HepG2 (cell line): Measurements from ENCODE around the gene MED9. TPM values are rescaled to one million over a fixed set of nuclear protein-coding genes. Genes with fewer than 3 reads are reported as not detected.

Experiments
- ATAC-seq: fragments of 200-7000 bp; cut with Tn5 transposase; 3 replicates; pipeline ENCODE4 v1.9.1; 2020; ENCODE audit warnings: mild to moderate bottlenecking, moderate library complexity
- BruUV-seq: library from RNA; stranded (reverse); fragments of 400-500 nt; replicated peaks from 2 replicates; lab custom pipeline; 2021; lab: Mats Ljungman, UMichigan
- CTCF ChIA-PET: fragments of 300-600 bp; formaldehyde crosslinking; extraction: SDS; loops from one replicate; lab custom pipeline; 2021; ENCODE audit warnings: low total read pairs, inconsistent platforms, low intra/inter-chr PET ratio; lab: Yijun Ruan, JAX
- POLR2A ChIA-PET: fragments of 350-600 bp; sonication (Branson Sonifier 250); formaldehyde crosslinking; loops from one replicate; lab custom pipeline; 2020; ENCODE audit warnings: antibody characterized with exemption, inconsistent platforms; lab: Yijun Ruan, JAX
- DNase-seq: peaks from one replicate; pipeline ENCODE4 v3.0.0-alpha.2; 2015; ENCODE audit warnings: low spot score
- FAIRE-seq: peaks from 3 replicates; lab custom pipeline; 2011; peaks lifted over from hg19 to GRCh38; lab: Jason Lieb, UNC
- H2AFZ ChIP-seq: one replicate; pipeline ENCODE4 v1.6.1; 2011; ENCODE audit warnings: low read length, inconsistent platforms
- H3K27ac ChIP-seq: fragments of 300-600 bp; 3 replicates; pipeline ENCODE4 v1.8.0; 2011; ENCODE audit warnings: mixed run types, mild to moderate bottlenecking, mixed read lengths, low read length, inconsistent platforms; ENCODE audit not compliant: insufficient read depth; ENCODE audit errors: extremely low read length
- H3K27me3 ChIP-seq, 2 experiments: fragments of 200-600 bp in 1 of 2; 2 replicates in 1 of 2; 3 replicates in 1 of 2; pipeline versions ENCODE4 v1.6.0 to v1.8.0; 2011; ENCODE audit warnings: low read length in 2 of 2, mild to moderate bottlenecking in 2 of 2, moderate library complexity in 2 of 2, inconsistent platforms in 1 of 2; ENCODE audit not compliant: insufficient read depth in 2 of 2, control insufficient read depth in 1 of 2
- H3K36me3 ChIP-seq, 2 experiments: fragments of 200-600 bp in 1 of 2; replicated peaks in 1 of 2; 2 replicates in 1 of 2; 3 replicates in 1 of 2; pipeline versions ENCODE4 v1.5.1 to v1.8.0; 2011; ENCODE audit warnings: low read length in 2 of 2, inconsistent platforms in 1 of 2; ENCODE audit not compliant: insufficient read depth in 2 of 2, control insufficient read depth in 1 of 2
- H3K4me1 ChIP-seq: 2 replicates; pipeline ENCODE4 v1.5.1; 2012; ENCODE audit warnings: low read length, inconsistent platforms; ENCODE audit not compliant: insufficient read depth
- H3K4me2 ChIP-seq: 2 replicates; pipeline ENCODE4 v1.6.0; 2011; ENCODE audit warnings: low read depth, low read length, inconsistent platforms
- H3K4me3 ChIP-seq, 3 experiments: fragments of 200-600 bp in 1 of 3; sonication (generic), shearing (Covaris generic) in 1 of 3; replicated peaks in 1 of 3; 2 replicates each; pipeline ENCODE4 v1.5.1; 2011 to 2016; ENCODE audit warnings: low read length in 3 of 3, inconsistent platforms in 2 of 3, low read depth in 2 of 3, mild to moderate bottlenecking in 2 of 3, control low read depth in 1 of 3, mixed read lengths in 1 of 3; ENCODE audit not compliant: insufficient read depth in 1 of 3
- H3K79me2 ChIP-seq: one replicate; pipeline ENCODE4 v1.6.1; 2011; ENCODE audit warnings: low read length, inconsistent platforms; ENCODE audit not compliant: insufficient read depth
- H3K9ac ChIP-seq: 2 replicates; pipeline ENCODE4 v1.6.0; 2011; ENCODE audit warnings: mild to moderate bottlenecking, low read depth, low read length, inconsistent platforms; ENCODE audit not compliant: insufficient read depth
- H3K9me3 ChIP-seq: 2 replicates; pipeline ENCODE4 v1.5.1; 2012; ENCODE audit warnings: mild to moderate bottlenecking, low read length
- H4K20me1 ChIP-seq: 2 replicates; pipeline ENCODE4 v1.6.0; 2011; ENCODE audit warnings: inconsistent platforms, mild to moderate bottlenecking, low read length, moderate library complexity; ENCODE audit not compliant: insufficient read depth
- MEF2D ChIP-seq: sonication (generic); formaldehyde crosslinking; IDR thresholded peaks from 2 replicates; pipeline ENCODE4 v1.5.1; 2020; ENCODE audit warnings: mild to moderate bottlenecking, missing genetic modification reagents
- MEIS2 ChIP-seq: sonication (generic); formaldehyde crosslinking; IDR thresholded peaks from 2 replicates; pipeline ENCODE4 v1.9.0; 2021; ENCODE audit warnings: mild to moderate bottlenecking, missing genetic modification reagents
- RORA ChIP-seq: sonication (generic); formaldehyde crosslinking; IDR thresholded peaks from 2 replicates; pipeline ENCODE4 v1.5.0; 2020; ENCODE audit warnings: mild to moderate bottlenecking, missing genetic modification reagents, moderate library complexity
- SMYD3 ChIP-seq: sonication (generic); formaldehyde crosslinking; IDR thresholded peaks from 2 replicates; pipeline ENCODE4 v1.8.1; 2023; ENCODE audit warnings: mild to moderate bottlenecking, missing genetic modification reagents
- ZEB1 ChIP-seq: IDR thresholded peaks from 2 replicates; pipeline ENCODE4 v1.6.1; 2012; ENCODE audit warnings: mild to moderate bottlenecking, low read depth, inconsistent platforms; ENCODE audit not compliant: insufficient replicate concordance
- ZNF280B ChIP-seq: sonication (generic); formaldehyde crosslinking; IDR thresholded peaks from 2 replicates; pipeline ENCODE4 v1.5.0; 2020; ENCODE audit warnings: missing genetic modification reagents, mild to moderate bottlenecking, borderline replicate concordance
- ZNF333 ChIP-seq: sonication (generic); formaldehyde crosslinking; IDR thresholded peaks from 2 replicates; pipeline ENCODE4 v1.4.0; 2020; ENCODE audit warnings: mild to moderate bottlenecking, missing genetic modification reagents, borderline replicate concordance
- ZNF556 ChIP-seq: sonication (generic); formaldehyde crosslinking; IDR thresholded peaks from 2 replicates; pipeline ENCODE4 v1.4.0; 2020; ENCODE audit warnings: mild to moderate bottlenecking, missing genetic modification reagents, borderline replicate concordance
- ZNF576 ChIP-seq: sonication (generic); formaldehyde crosslinking; IDR thresholded peaks from 2 replicates; pipeline ENCODE4 v1.4.0; 2020; ENCODE audit warnings: mild to moderate bottlenecking, missing genetic modification reagents
- ZNF678 ChIP-seq: sonication (generic); formaldehyde crosslinking; IDR thresholded peaks from 2 replicates; pipeline ENCODE4 v1.4.0; 2020; ENCODE audit warnings: mild to moderate bottlenecking, missing genetic modification reagents
- ZNF772 ChIP-seq: sonication (generic); formaldehyde crosslinking; IDR thresholded peaks from 2 replicates; pipeline ENCODE4 v1.5.0; 2020; ENCODE audit warnings: mild to moderate bottlenecking, missing genetic modification reagents
- WGBS: methylation state at CpG from one replicate; pipeline ENCODE4 v1.1.6; 2017; ENCODE audit warnings: low lambda C conversion rate; 5-methylcytosine and 5-hydroxymethylcytosine counted together
- in situ Hi-C: cut with HindIII; loops from 2 replicates; pipeline ENCODE4 v1.10.0; 2017; ENCODE audit warnings: low pct_unique_long_range_greater_than_20kb; ENCODE audit not compliant: extremely low pct_ligation_motif_present
- intact Hi-C: fragments of 100-400 bp; cut with micrococcal nuclease; formaldehyde crosslinking; loops from one replicate; pipeline ENCODE4 v1.10.0; 2022; ENCODE audit not compliant: unreplicated experiment
- polyA plus RNA-seq, 8 experiments: library from polyadenylated mRNA; depleted of rRNA in 3 of 8; stranded (reverse) in 7 of 8; unstranded in 1 of 8; fragments of >200 nt; fragmentation: Illumina TruSeq in 4 of 8; extraction: Trizol in 4 of 8; gene quantifications; 2 replicates each; pipeline versions ENCODE4 v1.2.1 to v1.2.3, GENCODE V29; 2011 to 2016; ENCODE audit warnings: low read depth in 4 of 8, missing spikeins in 1 of 8, mixed read lengths in 1 of 8; ENCODE audit not compliant: insufficient read depth in 1 of 8
- total RNA-seq, 5 experiments: library from RNA; depleted of rRNA; stranded (reverse); fragments of >200 nt; fragmentation: Illumina TruSeq; extraction: Trizol; gene quantifications; 2 replicates each; pipeline ENCODE4 v1.2.3, GENCODE V29; 2016; ENCODE audit warnings: low read depth in 1 of 5
- TF ChIP-seq, protein P1 (sequence below): sonication (generic); formaldehyde crosslinking; IDR thresholded peaks from 2 replicates; pipeline ENCODE4 v1.5.1; 2020; ENCODE audit warnings: mild to moderate bottlenecking, missing genetic modification reagents
- TF ChIP-seq, protein P2 (sequence below): IDR thresholded peaks from 2 replicates; pipeline ENCODE4 v1.6.1; 2012; ENCODE audit warnings: inconsistent platforms

Gene MED9
- total and polyA plus RNA-seq, 2 of the 13 experiments (the other 11 are each of a cell fraction or from before 2014, with no cell fraction given): 11.9 to 15.1 TPM

- POLR2A ChIA-PET: interaction anchor here (1.3 to 5.2 kb wide), 5 partner anchors 13 to 78 kb away, joined by 4 to 57 read pairs (median 20); partner anchors contain the start of gene RASD1
- no peak overlapping the region for H3K27ac ChIP-seq
- H3K4me1 ChIP-seq: peaks cover 84% of the 10 kb centered on the region
- H2AFZ ChIP-seq: no peak overlapping the region
- H3K4me3 ChIP-seq: no peak overlapping the region
- CTCF ChIA-PET: no interaction called here
- ATAC-seq: no peak
- no peaks in the 10 kb centered on the region for H3K9me3 ChIP-seq
- WGBS: 70% methylated on average over 5 of the region's 5 CpGs
- H3K4me2 ChIP-seq: no peak overlapping the region
- no peak for TF ChIP-seq MEF2D (CRISPR knock-in tag)
- TF ChIP-seq SMYD3: no peak
- no peak for TF ChIP-seq ZNF556 (CRISPR knock-in tag)
- no peak for TF ChIP-seq ZNF678 (CRISPR knock-in tag)
- no peak for TF ChIP-seq RORA
- TF ChIP-seq MEIS2: no peak
- no peak for TF ChIP-seq ZNF576 (CRISPR knock-in tag)
- TF ChIP-seq ZEB1: no peak
- no peak overlapping the region for H3K9ac ChIP-seq
- BruUV-seq: no TSS peak
- H3K27me3 ChIP-seq: 0 out of 5 replicates have a peak, but pooled peaks cover 0 to 13% of the 10 kb centered on the region in 2 experiments
- in situ Hi-C loops: loop anchor here (5.0 kb wide), 1 partner anchor 91 kb away; no protein-coding TSS in a partner anchor
- no peaks in the 10 kb centered on the region for H4K20me1 ChIP-seq
- no peak for FAIRE-seq
- intact Hi-C loops: loop anchor here (5.0 kb wide), 1 partner anchor 49 kb away; the partner anchor contains the start of gene RASD1
- DNase-seq: no peak
- H3K36me3 ChIP-seq: no peaks in the 10 kb centered on the region
- no peaks in the 10 kb centered on the region for H3K79me2 ChIP-seq
These were observed 28.7 kb upstream of the MED9 start for GRCh38 chr17:17448076-17448475.

DNA sequence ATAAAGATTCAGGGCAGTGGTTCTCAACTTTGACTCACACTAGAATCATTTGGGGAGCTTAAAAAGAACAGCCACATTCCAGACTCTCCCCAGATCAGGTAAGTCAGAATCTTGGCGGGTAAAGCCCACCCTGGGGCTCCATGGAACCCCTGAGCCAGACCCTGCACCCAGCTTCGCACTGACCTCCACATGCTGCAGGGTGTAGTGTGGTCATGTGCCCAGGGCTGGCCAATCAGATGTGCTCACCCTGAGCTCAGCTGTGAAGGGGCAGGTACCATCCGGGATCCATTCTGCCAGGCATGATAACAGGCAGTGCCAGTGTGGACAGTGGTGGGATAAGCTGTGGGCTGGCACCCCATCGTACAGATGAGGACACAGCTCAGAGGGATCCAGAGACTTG lies 28.1 kb upstream of the MED9 start:
- H3K79me2 ChIP-seq: no peaks in the 10 kb centered on the region
- DNase-seq (no peak), FAIRE-seq (no peak), ATAC-seq (no peak)
- no peaks in the 10 kb centered on the region for H4K20me1 ChIP-seq
- ChIA-PET CTCF (no interaction called here), POLR2A (interaction anchor here (1.5 to 3.0 kb wide), 2 partner anchors 13 to 48 kb away, joined by 7 read pairs; partner anchors contain the start of gene RASD1)
- H3K9ac ChIP-seq: no peak overlapping the region
- no peaks in the 10 kb centered on the region for H3K9me3 ChIP-seq
- WGBS: no CpG with 5 or more reads among the region's 4 CpGs
- H3K27ac ChIP-seq: no peak overlapping the region
- intact Hi-C loops: loop anchor here (5.0 kb wide), 1 partner anchor 49 kb away; the partner anchor contains the start of gene RASD1
- peaks cover 84% of the 10 kb centered on the region for H3K4me1 ChIP-seq
- H3K4me3 ChIP-seq: no peak overlapping the region
- H3K36me3 ChIP-seq: no peaks in the 10 kb centered on the region
- in situ Hi-C loops: loop anchor here (5.0 kb wide), 1 partner anchor 91 kb away; no protein-coding TSS in a partner anchor
- no peak overlapping the region for H3K4me2 ChIP-seq
- H2AFZ ChIP-seq: no peak overlapping the region
- BruUV-seq: no TSS peak
- 0 out of 5 replicates have a peak, but pooled peaks cover 0 to 13% of the 10 kb centered on the region in 2 experiments for H3K27me3 ChIP-seq
- TF ChIP-seq, protein P1, sequence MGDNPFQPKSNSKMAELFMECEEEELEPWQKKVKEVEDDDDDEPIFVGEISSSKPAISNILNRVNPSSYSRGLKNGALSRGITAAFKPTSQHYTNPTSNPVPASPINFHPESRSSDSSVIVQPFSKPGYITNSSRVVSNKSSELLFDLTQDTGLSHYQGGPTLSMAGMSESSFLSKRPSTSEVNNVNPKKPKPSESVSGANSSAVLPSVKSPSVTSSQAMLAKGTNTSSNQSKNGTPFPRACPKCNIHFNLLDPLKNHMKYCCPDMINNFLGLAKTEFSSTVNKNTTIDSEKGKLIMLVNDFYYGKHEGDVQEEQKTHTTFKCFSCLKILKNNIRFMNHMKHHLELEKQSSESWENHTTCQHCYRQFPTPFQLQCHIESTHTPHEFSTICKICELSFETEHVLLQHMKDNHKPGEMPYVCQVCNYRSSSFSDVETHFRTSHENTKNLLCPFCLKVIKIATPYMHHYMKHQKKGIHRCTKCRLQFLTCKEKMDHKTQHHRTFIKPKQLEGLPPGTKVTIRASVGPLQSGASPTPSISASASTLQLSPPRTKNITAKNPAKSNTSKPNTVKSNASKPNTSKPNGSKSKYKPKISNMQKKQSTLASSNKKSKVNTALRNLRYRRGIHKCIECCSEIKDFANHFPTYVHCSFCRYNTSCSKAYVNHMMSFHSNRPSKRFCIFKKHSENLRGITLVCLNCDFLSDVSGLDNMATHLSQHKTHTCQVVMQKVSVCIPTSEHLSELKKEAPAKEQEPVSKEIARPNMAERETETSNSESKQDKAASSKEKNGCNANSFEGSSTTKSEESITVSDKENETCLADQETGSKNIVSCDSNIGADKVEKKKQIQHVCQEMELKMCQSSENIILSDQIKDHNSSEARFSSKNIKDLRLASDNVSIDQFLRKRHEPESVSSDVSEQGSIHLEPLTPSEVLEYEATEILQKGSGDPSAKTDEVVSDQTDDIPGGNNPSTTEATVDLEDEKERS (CRISPR knock-in tag): no peak
- no peak for TF ChIP-seq ZNF333 (CRISPR knock-in tag)
- TF ChIP-seq ZNF772: no peak
- 0 out of 2 replicates have a peak, but pooled peaks have one; percentile 44 for TF ChIP-seq ZNF280B (CRISPR knock-in tag)
- TF ChIP-seq, protein P2, sequence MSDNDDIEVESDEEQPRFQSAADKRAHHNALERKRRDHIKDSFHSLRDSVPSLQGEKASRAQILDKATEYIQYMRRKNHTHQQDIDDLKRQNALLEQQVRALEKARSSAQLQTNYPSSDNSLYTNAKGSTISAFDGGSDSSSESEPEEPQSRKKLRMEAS: peak; percentile 27; the same call in 1 of the 2 replicates
